HG03571 (cell line): Measurements from ENCODE around the gene PDAP1.
"Not testable (repeated sequence)": the region's sequence is repeated elsewhere in the genome, so short reads cannot be mapped to it uniquely, and the experiment has no call there.

Source experiments
- ATAC-seq: cut with Tn5 transposase; IDR thresholded peaks from one replicate; pipeline ENCODE4 v1.9.1; 2021; ENCODE audit not compliant: unreplicated experiment

Gene PDAP1

DNA sequence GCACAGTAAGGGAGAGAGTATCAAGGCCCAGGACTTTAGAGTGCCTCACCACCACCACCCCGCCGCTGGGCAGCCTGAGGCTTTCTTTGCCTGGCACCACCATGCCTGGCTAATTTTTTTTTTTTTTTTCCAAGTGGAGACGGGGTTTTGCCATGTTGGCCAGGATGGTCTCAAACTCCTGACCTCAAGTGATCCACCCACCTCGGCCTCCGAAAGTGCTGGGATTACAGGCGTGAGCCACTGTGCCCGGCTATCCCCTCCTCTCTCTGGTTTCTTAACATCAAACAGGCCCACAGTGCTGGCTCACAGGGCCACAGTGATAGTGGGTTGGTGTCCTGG, 28.7 kb downstream of the PDAP1 start:
- not testable (repeated sequence) for ATAC-seq

DNA sequence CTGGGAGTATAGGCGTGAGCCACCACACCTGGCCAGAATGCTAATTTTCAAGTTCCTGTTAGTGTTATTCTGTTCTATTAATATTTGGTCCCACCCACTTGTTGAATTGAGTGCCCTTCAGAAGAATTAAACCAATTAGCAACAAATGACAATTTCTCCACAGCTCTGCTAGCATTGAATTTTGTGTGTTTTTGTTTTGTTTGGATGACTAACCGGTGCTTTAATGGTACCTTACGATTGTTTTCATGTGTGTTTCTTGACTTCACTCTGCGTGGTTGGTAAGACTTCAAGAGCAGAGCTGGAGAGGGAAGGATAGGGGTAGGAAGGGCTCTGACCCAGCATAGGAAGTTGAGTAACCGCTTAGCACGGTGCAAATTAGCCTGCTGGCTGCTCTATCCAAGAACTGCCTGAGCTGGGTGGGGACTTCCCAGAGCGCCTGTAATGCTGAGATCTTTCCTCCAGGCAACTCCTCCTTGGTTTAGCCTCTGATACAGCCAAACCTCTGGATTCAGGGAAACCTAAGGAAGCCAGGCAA, 29.3 kb downstream of the PDAP1 start:
- no peak for ATAC-seq

DNA sequence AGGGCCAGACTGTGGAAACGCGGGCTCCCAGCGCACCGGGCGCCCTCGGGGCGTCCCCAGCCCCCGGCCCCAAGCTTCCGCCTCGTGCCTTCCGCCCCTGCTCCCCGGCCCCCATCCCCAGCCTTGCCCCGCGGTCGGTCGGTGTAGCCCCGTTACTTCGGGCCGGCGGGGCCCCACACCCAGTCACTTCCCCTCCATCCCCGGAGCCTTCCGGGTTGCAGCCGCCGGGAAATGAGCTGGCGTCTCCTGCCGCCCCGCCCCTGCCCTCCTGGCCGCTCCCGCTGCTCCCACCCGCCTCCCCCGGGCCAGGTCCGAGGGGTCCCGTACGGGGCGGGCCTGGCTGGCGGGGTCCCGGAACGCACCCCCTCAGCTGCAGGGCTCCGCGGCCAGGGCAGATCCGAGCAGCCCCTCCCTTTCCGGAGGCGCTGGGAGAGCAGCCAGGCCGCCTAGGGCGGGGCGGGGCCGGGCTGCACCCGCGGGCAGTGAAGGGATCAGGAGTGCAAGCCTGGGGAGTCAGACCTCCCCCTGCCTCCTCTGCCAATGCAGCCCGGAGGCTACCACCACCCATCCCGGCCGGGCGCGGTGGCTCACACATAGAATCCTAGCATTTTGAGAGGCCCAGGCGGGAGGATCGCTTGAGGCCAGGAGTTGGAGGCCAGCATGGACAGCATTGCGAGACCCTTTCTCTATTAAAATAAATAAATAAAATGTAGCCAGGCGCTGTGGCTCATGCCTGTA, 33.2 kb downstream of the PDAP1 start:
- peak; percentile 41 for ATAC-seq

DNA sequence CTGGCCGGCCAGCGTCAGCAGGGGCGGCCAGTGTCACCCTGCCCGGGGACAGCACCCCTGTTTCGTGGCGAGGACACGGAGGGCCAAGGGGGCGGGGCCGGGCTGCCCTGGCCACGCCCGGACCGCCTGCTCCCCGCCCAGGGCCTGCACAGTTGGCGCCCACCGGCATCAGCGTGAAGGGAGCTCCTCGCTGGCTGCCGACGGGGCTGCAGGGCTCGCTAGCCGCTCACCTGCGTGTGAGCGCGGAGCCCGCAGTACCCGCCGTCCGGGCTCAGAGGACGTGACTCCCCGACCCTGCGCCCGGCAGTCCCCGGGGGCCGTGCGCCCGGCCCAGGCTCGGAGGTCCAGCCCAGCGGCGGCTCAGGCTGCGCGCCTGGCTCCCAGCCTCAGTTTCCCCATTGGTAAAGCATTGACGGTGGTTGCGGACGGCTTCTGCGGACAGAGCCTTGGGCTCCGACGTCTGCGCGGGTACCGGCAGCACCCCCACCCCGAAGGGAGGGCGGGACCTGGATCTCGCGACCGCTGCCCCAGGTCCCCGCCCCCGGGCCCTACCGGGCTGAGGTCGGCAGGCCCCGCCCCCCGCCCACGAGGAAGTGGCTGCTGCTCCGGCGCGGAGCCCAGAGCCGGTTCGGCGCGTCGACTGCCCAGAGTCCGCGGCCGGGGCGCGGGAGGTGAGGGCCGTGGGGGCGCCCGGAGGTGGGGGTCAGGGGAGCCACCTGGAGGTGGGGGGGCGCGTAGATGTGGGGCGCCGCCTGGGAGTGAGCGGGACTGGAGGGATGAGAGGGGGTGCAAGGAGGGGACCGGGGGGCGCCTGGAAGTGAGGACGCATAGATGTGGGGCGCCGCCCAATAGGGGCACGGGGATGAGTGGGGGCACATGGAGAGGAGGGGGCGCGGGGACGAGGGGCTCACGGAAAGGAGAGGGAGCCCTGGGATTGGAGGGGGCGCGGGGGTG, 34.0 kb downstream of the PDAP1 start, which contains the start of gene ARPC1B:
Gene ARPC1B, plus strand, starts transcription at position 620 of the 954 bp plus-strand sequence. CDS start 10,985 bp downstream, outside the sequence.
- ATAC-seq: peak; percentile 44

DNA sequence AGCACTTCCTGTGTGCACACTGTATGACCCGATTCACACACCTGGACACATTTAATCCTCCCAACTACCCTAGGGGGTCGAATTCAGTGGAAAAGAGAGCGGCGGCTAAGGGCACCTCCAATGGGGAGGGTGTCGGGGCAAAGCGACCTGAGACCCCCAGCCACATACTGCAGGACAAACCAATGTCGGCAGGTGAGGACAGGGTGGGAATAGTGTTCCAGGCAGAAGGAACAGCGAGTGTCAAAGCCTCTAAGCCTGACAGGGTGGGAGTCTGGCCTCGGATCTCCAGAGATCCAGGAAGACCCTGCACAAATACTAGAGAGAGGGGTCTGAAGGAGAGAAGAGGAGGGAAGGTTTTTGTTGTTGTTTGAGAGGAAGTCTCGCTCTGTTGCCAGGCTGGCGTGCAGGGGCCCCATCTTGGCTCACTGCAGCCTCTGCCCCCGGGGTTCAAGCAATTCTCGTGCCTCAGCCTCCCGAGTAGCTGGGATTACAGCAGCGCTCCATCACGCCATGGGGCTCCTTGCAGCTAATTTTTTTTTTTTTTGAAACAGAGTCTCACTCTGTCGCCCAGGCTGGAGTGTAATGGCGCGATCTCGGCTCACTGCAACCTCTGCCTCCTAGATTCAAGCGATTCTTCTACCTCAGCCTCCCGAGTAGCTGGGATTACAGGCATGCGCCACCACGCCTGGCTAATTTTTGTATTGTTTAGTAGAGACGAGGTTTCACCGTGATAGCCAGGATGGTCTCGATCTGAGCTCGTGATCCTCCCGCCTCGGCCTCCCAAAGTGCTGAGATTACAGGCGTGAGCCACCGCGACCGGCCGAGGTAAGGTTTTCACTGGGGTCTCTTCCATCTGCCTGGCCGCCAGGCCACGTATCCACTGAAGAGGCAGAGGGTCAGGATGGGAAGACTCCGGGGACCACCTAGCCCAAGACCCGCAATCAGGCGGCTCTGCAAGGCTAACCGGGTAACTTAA, 35.0 kb downstream of the PDAP1 start:
- no peak for ATAC-seq

DNA sequence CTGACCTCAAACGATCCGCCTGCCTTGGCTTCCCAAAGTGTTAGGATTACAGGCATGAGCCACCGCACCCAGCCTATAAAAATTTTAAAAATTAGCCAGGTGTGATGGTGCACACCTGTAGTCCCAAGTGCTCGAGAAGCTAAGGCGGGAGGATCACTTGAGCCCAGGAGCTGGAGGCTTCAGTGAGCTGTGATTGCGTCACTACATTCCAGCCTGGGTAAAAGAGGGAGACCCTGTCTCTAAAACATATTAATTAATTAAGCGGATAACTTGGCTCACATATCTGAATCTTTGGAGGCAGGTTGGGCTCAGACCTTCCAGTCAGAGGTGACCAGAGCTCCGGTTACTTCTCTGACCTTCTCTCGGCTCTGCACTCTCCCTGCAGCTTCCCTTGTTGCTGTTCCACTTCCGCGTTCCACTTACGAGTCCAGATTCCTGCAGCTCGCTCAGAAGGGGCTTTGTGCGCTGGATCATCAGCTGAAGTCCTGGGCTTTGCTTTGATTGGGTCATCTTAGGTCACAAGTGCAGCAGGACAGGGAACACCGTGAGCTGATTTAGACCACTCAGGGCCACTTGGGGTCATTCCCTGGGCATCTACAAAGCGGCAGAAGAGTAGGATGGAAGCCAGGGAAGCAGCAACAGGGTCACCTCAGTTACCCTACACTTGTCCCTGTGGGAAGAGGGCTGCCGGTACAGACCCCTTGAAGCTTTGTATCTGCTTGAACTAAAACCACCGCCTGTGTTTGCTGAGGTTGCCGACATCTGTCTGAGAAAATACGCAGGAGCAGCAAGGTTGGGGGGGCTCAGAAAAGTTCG, 35.9 kb downstream of the PDAP1 start:
- no peak for ATAC-seq

DNA sequence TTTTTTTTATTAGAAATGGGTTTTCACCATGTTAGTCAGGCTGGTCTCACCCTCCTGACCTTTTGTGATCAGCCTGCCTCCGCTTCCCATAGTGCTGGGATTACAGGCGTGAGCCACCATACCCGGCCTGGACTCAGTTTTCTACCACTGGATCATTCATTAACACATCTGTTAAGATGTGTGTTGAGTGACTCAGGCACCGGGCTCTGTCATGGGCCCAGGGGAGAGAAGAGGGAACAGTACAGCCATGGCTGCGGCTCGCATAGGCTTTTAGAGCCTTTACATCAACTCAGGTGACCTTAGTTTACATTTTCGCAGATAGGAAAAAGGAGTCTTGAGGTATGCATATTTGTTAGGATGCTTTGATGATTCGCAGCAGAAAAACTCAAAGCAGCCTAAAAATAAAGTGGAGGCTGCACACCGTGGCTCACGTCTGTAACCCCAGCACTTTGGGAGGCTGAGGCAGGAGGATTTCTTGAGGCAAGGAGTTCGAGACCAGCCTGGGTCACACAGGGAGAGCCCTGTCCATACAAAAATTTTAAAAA, 36.9 kb downstream of the PDAP1 start:
- no peak for ATAC-seq

DNA sequence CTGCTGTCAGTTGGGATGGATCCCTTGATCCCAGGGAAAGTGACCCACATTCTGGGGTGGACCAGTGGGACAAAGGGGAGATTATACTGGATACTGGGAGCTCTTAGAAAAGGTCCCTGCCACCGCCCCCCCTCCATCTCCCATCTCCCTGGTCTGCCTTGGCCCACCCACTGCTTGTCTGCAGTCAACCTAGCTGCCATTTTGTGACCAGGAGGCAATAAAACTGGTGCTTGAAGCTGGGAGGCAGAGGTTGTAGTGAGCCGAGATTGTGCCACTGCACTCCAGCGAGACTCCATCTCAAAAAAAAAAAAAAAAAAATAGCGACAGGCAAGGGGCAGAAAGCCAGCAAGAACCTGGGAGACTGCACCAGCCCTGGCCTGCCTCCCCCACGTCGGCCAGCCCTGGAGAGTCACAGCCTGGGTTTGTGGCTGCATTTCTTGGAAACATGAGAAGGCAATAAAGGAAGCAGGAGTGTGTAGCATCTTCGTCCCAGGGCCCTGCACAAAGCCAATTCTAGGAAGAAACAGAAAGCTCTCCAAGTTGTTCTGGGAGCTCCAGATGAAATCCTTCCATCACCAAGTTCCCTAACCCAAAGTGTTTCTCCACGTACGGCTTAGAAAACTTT, 38.5 kb downstream of the PDAP1 start:
- no peak for ATAC-seq

DNA sequence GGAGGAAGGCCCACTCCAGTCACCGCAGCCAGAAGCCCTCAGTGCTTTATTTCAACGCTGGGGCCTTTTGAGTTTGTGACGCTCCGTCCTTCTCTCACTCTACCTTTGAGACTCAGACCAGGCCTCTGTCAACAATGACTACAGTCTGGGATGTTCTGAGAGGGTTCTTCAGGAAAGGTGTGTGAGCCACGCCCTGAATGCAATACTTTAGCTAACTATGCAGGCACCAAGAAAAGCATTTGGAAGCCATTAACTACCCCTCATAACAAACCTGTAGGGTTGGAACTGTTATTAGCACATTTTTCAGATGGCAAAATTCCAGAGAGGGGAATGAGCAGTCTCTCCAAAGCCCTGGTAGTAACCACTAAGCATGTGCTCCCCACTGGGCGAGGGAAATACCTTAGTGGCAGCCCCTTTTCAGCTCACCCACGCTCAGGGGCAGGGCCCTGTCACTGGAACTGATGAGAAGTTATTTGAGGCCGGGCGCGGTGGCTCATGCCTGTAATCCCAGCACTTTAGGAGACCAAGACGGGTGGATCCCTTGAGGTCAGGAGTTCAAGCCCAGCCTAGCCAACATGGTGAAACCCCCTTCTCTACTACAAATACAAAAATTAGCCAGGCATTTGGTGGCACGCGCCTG, 39.5 kb downstream of the PDAP1 start:
- ATAC-seq: no peak

DNA sequence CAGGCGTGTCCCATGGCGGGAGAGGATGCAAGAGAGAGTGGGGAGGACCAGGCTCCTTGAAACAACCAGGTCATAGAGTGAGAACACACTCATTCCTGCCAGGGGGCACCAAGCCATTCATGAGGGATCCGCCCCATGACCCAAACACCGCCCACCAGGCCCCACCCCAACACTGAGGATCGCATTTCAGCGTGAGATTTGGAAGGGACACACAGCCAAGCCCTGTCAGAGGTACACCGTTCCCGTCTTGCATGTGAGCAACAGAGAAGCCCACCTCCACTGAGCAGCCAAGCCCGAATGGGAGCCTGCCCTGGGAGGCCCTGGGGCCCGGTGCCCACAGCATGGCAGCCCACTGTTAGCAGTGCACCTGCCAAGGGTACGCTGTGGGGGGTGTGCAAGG, 41.8 kb downstream of the PDAP1 start:
- no peak for ATAC-seq

DNA sequence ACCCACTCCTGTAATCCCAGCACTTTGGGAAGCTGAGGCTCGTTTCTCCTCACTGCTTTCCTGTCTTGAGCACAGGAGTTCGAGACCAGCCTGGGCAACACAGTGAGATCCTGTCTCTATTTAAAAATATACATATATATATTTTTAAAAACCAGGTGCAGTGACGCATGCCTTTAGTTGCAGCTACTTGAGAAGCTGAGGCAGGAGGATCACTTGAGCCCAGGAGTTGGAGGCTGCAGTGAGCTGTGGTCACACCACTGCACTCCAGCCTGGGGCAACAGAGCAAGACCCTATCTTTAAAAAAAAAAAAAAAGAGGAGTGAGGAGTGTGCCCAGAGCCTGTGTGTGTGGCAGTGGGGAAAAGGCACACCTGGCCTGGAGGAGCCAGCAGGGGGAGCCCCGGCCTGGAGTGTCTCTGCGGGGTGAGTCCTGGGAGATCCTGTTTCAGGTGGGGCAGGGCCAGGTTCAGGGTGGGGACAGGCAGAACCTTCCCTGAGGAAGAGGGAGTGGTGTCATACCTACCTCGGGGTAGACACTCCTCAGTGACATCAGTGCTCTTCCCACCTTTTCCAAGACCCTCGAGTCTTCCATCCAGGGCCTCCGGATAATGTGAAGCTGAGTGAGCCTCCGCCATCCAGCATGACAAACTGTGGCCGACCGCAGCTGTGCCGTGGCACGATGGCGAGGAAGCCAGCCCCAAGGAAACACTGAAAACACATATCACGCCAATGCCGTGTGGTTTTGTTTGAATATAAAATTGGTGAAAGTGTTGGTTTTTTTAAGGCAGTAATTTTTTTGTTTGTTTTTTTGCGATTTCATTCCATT, 42.9 kb downstream of the PDAP1 start:
- no peak for ATAC-seq

DNA sequence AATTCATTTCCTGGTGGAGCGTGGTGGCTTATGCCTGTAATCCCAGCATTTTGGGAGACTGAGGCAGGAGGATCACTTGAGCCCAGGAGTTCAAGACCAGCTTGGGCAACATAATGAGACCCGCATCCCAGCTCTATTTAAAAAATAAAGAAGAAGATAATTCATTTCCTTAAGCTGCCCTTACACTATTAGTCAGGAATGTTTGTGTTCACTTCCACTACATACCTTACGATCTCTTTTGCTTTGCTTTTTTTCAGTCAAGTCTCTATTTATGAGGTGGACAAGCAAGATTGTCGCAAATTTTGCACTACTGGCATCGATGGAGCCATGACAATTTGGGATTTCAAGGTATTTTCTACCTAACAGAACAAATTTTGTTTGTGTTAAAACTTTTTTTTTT, 45.1 kb downstream of the PDAP1 start:
- no peak for ATAC-seq

DNA sequence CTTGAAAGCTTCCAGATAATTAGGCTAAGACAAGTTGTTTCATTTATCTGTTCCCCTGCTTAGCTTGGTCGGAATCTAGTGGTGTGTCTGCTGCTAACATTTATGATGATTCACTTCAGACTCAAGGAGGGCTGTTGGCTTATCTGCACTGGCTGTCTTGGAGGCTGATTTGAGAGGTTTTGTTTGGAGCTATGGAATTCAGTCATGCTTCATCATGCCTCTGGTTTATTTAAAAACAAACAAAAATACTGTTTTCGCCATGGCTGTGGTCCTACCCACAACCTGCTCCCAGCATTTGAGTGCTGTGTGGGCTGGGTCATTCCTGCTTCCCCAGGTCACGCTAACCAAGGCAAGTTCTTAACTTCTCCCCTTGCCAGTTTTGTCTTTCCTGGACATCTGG, 45.6 kb downstream of the PDAP1 start:
- no peak for ATAC-seq

DNA sequence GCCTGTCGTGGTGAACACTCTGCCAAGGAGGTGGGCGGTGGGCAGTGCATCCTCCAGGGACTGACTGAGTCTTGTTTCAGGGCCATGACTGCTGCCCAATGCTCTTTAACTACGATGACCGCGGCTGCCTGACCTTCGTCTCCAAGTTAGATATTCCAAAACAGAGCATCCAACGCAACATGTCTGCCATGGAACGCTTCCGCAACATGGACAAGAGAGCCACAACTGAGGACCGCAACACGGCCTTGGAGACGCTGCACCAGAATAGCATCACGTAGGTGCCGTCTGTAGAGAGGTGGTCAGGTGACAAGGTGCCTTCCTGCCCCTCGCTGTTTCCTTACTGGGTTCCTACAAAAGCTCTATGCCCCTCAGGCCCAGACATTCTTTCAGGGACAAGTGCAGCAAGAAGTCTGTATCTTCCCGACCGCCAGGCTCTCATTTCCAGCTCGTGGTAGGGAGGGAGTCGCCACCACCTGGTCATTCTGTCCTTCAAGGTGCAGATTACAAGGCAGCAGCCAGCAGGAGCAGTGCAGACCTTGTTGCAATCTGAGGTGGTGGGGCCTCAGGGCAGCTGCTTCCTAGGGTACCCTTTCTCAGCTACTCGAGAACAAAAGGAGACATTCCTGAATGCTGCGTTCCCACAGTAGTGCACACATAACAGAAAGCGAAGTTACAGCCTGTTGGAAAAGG, 48.8 kb downstream of the PDAP1 start:
- no peak for ATAC-seq

DNA sequence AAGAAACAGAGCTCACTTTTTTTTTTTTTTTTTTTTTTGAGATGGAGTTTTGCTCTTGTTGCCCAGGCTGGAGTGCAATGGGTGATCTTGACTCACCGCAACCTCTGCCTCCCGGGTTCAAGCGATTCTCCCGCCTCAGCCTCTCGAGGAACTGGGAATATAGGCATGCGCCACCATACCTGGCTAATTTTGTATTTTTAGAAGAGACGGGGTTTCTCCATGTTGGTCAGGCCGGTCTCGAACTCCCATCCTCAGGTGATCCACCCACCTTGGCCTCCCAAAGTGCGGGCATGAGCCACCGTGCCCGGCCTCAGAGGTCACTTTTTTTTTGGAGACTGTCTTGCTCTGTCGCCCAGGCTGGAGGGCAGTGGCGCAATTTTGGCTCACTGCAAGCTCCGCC, 49.9 kb downstream of the PDAP1 start:
- not testable (repeated sequence) for ATAC-seq

DNA sequence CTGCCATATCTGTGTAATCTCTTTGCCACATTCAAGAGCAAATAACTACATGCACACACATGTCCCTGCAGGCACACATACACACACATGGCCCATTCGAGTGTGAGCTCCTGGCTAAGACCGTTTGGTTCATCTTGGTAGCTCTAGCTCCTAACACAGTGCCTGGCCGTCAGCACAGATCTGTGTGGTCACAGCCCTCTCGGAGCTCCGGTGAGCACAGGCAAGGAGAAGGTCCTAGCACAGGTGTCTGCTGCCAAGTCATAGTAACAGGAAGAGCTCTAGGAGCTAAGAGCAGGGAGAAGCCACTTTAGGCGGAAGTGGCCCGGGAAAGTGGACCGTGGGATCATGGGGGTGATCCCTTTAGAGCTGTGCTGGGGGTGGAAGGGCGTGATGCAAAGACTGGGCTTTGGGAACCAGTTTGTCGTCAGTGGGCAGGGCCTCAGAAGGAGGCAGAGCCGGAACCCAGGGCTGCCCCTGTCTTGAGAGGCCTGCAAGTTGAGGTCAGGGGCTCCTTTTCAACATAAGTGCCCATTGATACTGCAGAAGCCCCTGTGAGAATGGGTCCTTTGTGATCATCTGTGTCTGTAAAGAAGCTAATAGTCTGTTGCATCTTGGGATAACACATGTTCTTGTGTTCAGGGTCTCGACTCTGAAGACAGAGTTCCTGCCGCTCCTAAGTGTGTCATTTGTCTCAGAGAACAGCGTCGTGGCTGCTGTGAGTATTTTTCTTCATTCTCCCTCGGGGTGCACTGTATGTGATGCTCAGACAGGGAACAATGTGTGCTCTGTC, 50.5 kb downstream of the PDAP1 start:
- ATAC-seq: no peak
